Adrenal gland (tissue), 5 donors: ENCODE results near the gene TMCO2.

Experiments used
- CTCF ChIP-seq, 6 experiments: fragments of 450-650 bp in 4 of 6; fragments of 200-600 bp in 2 of 6; sonication (generic) in 1 of 6; IDR thresholded peaks; 1 replicate in 5 of 6; 2 replicates in 1 of 6; pipeline versions ENCODE4 v1.5.1 to v1.8.0; 2016 to 2021; ENCODE audit warnings: antibody characterized with exemption in 6 of 6, mild to moderate bottlenecking in 2 of 6, moderate library complexity in 1 of 6
- POLR2A ChIP-seq, 2 donors: fragments of 450-650 bp; IDR thresholded peaks; one replicate each; pipeline ENCODE4 v1.6.1; 2017; ENCODE audit warnings: antibody characterized with exemption in 2 of 2, mild to moderate bottlenecking in 2 of 2, moderate library complexity in 1 of 2
- donor health status: DM: no; HTN: no; CAD: no.

GRCh38 chr1:40204856-40205255 lies 42.9 kb upstream of the TMCO2 start:
- no peak for TF ChIP-seq CTCF (IDR thresholded peaks at IDR 0.05)
- TF ChIP-seq POLR2A (IDR thresholded peaks at IDR 0.05) = no peak
